DOHH2 (cell line): ENCODE measurements around the gene TATDN2.

Source experiments
- CTCF ChIP-seq: fragments of 200-600 bp; sonication (generic); IDR thresholded peaks from one replicate; pipeline ENCODE4 v1.5.1; 2014; ENCODE audit warnings: antibody characterized with exemption, mild to moderate bottlenecking, low read depth, low read length; ENCODE audit not compliant: poor library complexity, severe bottlenecking
- EZH2phosphoT487 ChIP-seq: fragments of 200-600 bp; sonication (generic); IDR thresholded peaks from 2 replicates; pipeline ENCODE4 v1.6.1; 2017; ENCODE audit warnings: borderline replicate concordance, mild to moderate bottlenecking, antibody characterized with exemption, low read length, moderate library complexity, mixed read lengths

GRCh38 chr3:10253731-10254130 is 5.5 kb downstream of the TATDN2 start:
- TF ChIP-seq CTCF (no peak), EZH2phosphoT487 (no peak)
